ENCODE measurements around the gene MAGI2.
"Not testable (repeated sequence)": the region's sequence is repeated elsewhere in the genome, so short reads cannot be mapped to it uniquely, and the experiment has no call there.

MAGI2 gene

GRCh38 chr7:79454361-79454960 lies 994 bp upstream of the MAGI2 start:
- H3K4me3 ChIP-seq (ENCODE audit: low read depth, low read length) = peak overlapping the region; percentile 80

GRCh38 chr7:79453266-79453557 lies 255 bp downstream of the MAGI2 start:
- ChIA-PET CTCF (interaction anchor here (1.4 kb wide), 1 partner anchor 155 kb away, joined by 4 read pairs; no protein-coding TSS in a partner anchor), POLR2A (interaction anchor here (1.2 kb wide), 1 partner anchor 23 kb away, joined by 4 read pairs; no protein-coding TSS in a partner anchor)
- H3K4me3 ChIP-seq (ENCODE audit: low read depth, low read length) = peak overlapping the region; percentile 80
- DNase-seq (ENCODE audit: low read depth, low spot score) = no peak
- TF ChIP-seq CTCF (IDR thresholded peaks at IDR 0.05; ENCODE audit: insufficient read depth, low read length, missing control alignments) = no peak

More at GRCh38 chr7:79454361-79454960, 994 bp upstream of the MAGI2 start:
- no peak for DNase-seq (ENCODE audit: low read depth, low spot score)
- TF ChIP-seq CTCF (IDR thresholded peaks at IDR 0.05; ENCODE audit: insufficient read depth, low read length, missing control alignments) = no peak
- ChIA-PET POLR2A (no interaction called here), CTCF (interaction anchor here (1.0 to 1.8 kb wide), 2 partner anchors 157 to 593 kb away, joined by 3 to 8 read pairs; no protein-coding TSS in a partner anchor)

GRCh38 chr7:79452495-79453265 lies 787 bp downstream of the MAGI2 start:
- ChIA-PET CTCF (interaction anchor here (1.2 to 1.4 kb wide), 2 partner anchors 10 to 154 kb away, joined by 4 read pairs; no protein-coding TSS in a partner anchor), POLR2A (interaction anchor here (1.0 to 1.2 kb wide), 2 partner anchors 15 to 22 kb away, joined by 3 to 4 read pairs; no protein-coding TSS in a partner anchor)
- TF ChIP-seq CTCF (IDR thresholded peaks at IDR 0.05; ENCODE audit: insufficient read depth, low read length, missing control alignments) = no peak
- peak overlapping the region; percentile 80 for H3K4me3 ChIP-seq (ENCODE audit: low read depth, low read length)
- DNase-seq (ENCODE audit: low read depth, low spot score) = no peak

GRCh38 chr7:79452032-79452494 lies 1.4 kb downstream of the MAGI2 start:
- ChIA-PET POLR2A (interaction anchor here (1.0 kb wide), 1 partner anchor 14 kb away, joined by 3 read pairs; no protein-coding TSS in a partner anchor), CTCF (interaction anchor here (1.2 to 1.4 kb wide), 2 partner anchors 11 to 154 kb away, joined by 4 read pairs; no protein-coding TSS in a partner anchor)
- no peak for TF ChIP-seq CTCF (IDR thresholded peaks at IDR 0.05; ENCODE audit: insufficient read depth, low read length, missing control alignments)
- H3K4me3 ChIP-seq (ENCODE audit: low read depth, low read length) = peak overlapping the region; percentile 80
- DNase-seq (ENCODE audit: low read depth, low spot score) = no peak

GRCh38 chr7:79451580-79451979 lies 1.9 kb downstream of the MAGI2 start:
- no peak for DNase-seq (ENCODE audit: low read depth, low spot score)
- peak overlapping the region; percentile 80 for H3K4me3 ChIP-seq (ENCODE audit: low read depth, low read length)
- POLR2A ChIA-PET = interaction anchor here (1.0 kb wide), 1 partner anchor 14 kb away, joined by 3 read pairs; no protein-coding TSS in a partner anchor
- TF ChIP-seq CTCF (IDR thresholded peaks at IDR 0.05; ENCODE audit: insufficient read depth, low read length, missing control alignments) = no peak
- CTCF ChIA-PET = interaction anchor here (1.0 to 1.2 kb wide), 2 partner anchors 11 to 153 kb away, joined by 3 to 4 read pairs; no protein-coding TSS in a partner anchor

- DNase-seq (ENCODE audit: low read depth, low spot score); H3K4me3 ChIP-seq (ENCODE audit: low read depth, low read length); POLR2A ChIA-PET; CTCF ChIA-PET: not testable (repeated sequence)
Observed at GRCh38 chr7:79442766-79443165, 10.7 kb downstream of the MAGI2 start.
